ENCODE measurements around the gene AMER3. TPM values are rescaled to one million over a fixed set of nuclear protein-coding genes. Genes with fewer than 3 reads are reported as not detected.

The AMER3 gene
- total and polyA plus RNA-seq, 10 of the 15 experiments (the other 5 are each of a cell fraction or from before 2014, with no cell fraction given), result not detected

DNA sequence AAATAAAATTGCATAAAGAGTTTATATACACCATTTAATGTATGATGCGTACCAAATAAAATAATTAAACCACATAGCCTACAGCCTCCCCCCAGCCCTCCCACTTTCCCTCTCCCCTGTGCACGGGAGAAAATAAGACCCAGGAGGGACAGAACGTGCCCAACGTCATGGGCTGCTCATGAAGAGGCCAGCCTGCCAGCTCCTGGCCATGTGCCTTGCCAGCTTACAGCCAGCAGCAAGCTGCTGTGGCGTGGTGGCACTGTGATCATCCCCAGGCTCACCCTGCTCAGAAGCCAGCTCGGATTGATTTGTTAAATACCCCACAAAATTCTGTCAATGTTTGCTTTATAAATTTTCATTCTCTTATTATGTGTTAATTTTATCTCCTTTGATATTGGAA, 18.9 kb upstream of the AMER3 start (continued):
- TF ChIP-seq, protein P1, sequence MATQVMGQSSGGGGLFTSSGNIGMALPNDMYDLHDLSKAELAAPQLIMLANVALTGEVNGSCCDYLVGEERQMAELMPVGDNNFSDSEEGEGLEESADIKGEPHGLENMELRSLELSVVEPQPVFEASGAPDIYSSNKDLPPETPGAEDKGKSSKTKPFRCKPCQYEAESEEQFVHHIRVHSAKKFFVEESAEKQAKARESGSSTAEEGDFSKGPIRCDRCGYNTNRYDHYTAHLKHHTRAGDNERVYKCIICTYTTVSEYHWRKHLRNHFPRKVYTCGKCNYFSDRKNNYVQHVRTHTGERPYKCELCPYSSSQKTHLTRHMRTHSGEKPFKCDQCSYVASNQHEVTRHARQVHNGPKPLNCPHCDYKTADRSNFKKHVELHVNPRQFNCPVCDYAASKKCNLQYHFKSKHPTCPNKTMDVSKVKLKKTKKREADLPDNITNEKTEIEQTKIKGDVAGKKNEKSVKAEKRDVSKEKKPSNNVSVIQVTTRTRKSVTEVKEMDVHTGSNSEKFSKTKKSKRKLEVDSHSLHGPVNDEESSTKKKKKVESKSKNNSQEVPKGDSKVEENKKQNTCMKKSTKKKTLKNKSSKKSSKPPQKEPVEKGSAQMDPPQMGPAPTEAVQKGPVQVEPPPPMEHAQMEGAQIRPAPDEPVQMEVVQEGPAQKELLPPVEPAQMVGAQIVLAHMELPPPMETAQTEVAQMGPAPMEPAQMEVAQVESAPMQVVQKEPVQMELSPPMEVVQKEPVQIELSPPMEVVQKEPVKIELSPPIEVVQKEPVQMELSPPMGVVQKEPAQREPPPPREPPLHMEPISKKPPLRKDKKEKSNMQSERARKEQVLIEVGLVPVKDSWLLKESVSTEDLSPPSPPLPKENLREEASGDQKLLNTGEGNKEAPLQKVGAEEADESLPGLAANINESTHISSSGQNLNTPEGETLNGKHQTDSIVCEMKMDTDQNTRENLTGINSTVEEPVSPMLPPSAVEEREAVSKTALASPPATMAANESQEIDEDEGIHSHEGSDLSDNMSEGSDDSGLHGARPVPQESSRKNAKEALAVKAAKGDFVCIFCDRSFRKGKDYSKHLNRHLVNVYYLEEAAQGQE (IDR thresholded peaks at IDR 0.05; ENCODE audit: low read depth, low read length), result no peak
- no peak for TF ChIP-seq PAX5 (IDR thresholded peaks at IDR 0.05; ENCODE audit: borderline replicate concordance, low read depth, low read length)
- TF ChIP-seq TBL1XR1 (IDR thresholded peaks at IDR 0.05; ENCODE audit: low read depth, low read length), result no peak
- TF ChIP-seq, protein P2, sequence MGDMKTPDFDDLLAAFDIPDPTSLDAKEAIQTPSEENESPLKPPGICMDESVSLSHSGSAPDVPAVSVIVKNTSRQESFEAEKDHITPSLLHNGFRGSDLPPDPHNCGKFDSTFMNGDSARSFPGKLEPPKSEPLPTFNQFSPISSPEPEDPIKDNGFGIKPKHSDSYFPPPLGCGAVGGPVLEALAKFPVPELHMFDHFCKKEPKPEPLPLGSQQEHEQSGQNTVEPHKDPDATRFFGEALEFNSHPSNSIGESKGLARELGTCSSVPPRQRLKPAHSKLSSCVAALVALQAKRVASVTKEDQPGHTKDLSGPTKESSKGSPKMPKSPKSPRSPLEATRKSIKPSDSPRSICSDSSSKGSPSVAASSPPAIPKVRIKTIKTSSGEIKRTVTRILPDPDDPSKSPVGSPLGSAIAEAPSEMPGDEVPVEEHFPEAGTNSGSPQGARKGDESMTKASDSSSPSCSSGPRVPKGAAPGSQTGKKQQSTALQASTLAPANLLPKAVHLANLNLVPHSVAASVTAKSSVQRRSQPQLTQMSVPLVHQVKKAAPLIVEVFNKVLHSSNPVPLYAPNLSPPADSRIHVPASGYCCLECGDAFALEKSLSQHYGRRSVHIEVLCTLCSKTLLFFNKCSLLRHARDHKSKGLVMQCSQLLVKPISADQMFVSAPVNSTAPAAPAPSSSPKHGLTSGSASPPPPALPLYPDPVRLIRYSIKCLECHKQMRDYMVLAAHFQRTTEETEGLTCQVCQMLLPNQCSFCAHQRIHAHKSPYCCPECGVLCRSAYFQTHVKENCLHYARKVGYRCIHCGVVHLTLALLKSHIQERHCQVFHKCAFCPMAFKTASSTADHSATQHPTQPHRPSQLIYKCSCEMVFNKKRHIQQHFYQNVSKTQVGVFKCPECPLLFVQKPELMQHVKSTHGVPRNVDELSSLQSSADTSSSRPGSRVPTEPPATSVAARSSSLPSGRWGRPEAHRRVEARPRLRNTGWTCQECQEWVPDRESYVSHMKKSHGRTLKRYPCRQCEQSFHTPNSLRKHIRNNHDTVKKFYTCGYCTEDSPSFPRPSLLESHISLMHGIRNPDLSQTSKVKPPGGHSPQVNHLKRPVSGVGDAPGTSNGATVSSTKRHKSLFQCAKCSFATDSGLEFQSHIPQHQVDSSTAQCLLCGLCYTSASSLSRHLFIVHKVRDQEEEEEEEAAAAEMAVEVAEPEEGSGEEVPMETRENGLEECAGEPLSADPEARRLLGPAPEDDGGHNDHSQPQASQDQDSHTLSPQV (IDR thresholded peaks at IDR 0.05), result no peak
- TF ChIP-seq YY1 (IDR thresholded peaks at IDR 0.05; ENCODE audit: low read depth, low read length), result no peak
- no peak for TF ChIP-seq SUPT20H (IDR thresholded peaks at IDR 0.05; ENCODE audit: borderline replicate concordance, control insufficient read depth, low read depth, low read length)
